ENCODE results near the gene ZYX. TPM values are rescaled to one million over a fixed set of nuclear protein-coding genes. Genes with fewer than 3 reads are reported as not detected.

Gene ZYX
- total and polyA plus RNA-seq, 2 of the 13 experiments (the other 11 are each of a cell fraction or from before 2014, with no cell fraction given), result 9.9 to 13.7 TPM

DNA sequence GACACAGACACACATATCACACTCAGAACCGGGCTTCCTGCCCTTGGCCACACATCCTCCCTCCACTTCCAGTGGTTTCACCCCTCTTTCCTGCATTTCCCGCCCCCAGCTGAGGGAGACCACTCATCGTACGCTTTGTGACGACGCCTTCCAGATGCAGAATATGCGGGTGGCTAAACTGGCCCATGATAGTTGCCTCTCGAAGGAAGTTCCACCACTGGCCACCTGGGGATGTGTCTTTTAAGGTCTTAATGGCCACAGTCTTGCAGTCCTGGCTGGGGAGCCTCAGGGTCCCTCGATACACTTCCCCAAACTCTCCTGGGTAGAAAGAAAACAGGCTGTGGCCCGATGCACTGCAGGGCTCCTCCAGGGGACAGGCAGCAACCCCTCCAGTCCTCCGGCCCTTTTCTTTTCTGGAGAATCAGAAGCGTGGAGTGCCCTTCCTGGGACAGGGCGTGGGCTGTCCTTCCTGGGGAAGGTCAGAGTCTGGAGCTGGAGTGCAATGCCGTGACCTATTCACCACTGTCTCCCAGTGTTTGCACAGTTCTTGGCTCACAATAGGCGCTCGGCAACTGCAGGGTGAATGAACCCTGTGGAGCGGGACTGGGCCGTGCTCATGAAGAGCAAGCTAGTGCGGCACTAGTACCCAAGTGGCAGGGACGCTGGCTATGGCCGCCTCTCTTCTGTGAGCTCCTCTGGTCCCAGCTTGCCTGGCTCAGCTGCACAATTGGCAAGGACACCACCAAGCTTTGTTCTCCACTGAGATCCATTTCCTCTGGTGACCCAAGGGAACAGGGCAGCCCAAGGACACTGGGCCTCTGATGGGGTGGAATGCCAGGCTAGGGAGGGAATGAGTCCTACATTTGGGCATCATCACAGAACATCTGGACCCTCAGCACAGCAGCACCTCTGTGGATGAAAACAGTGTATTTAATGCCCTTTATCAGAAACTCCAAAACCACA lies 14.3 kb downstream of the ZYX start (continued):
- TF ChIP-seq, protein P1, sequence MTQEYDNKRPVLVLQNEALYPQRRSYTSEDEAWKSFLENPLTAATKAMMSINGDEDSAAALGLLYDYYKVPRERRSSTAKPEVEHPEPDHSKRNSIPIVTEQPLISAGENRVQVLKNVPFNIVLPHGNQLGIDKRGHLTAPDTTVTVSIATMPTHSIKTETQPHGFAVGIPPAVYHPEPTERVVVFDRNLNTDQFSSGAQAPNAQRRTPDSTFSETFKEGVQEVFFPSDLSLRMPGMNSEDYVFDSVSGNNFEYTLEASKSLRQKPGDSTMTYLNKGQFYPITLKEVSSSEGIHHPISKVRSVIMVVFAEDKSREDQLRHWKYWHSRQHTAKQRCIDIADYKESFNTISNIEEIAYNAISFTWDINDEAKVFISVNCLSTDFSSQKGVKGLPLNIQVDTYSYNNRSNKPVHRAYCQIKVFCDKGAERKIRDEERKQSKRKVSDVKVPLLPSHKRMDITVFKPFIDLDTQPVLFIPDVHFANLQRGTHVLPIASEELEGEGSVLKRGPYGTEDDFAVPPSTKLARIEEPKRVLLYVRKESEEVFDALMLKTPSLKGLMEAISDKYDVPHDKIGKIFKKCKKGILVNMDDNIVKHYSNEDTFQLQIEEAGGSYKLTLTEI (CRISPR knock-in tag; conservative IDR thresholded peaks at IDR 0.05), result no peak
- TF ChIP-seq HNRNPUL1 (IDR thresholded peaks at IDR 0.05; ENCODE audit: low read depth, low read length), result no peak
- TF ChIP-seq ZBTB46 (CRISPR knock-in tag; IDR thresholded peaks at IDR 0.05; ENCODE audit: borderline replicate concordance), result no peak
- no peak for TF ChIP-seq CBX1 (IDR thresholded peaks at IDR 0.05; ENCODE audit: low read depth)
- TF ChIP-seq PREB (CRISPR knock-in tag; IDR thresholded peaks at IDR 0.05), result no peak
- no peak for TF ChIP-seq PTBP1 (IDR thresholded peaks at IDR 0.05; ENCODE audit: low read depth, low read length, poor library complexity, severe bottlenecking)
- TF ChIP-seq HCFC1 (IDR thresholded peaks at IDR 0.05; ENCODE audit: low read depth, low read length), result no peak
- no peak for TF ChIP-seq SETDB1 (CRISPR knock-in tag; IDR thresholded peaks at IDR 0.05; ENCODE audit: borderline replicate concordance)
- no peak for TF ChIP-seq ZSCAN9 (CRISPR knock-in tag; IDR thresholded peaks at IDR 0.05; ENCODE audit: borderline replicate concordance)
- TF ChIP-seq HIC2 (CRISPR knock-in tag; IDR thresholded peaks at IDR 0.05; ENCODE audit: low read depth), result peak; percentile 53; the same call in 1 of the 2 replicates
- no peak for TF ChIP-seq RFXANK (CRISPR knock-in tag; IDR thresholded peaks at IDR 0.05)
- no peak for TF ChIP-seq RELA (CRISPR knock-in tag; IDR thresholded peaks at IDR 0.05)
- TF ChIP-seq ZNF136 (CRISPR knock-in tag; IDR thresholded peaks at IDR 0.05; ENCODE audit: low read depth), result 0 out of 2 replicates have a peak, but pooled peaks have one; percentile 27
- TF ChIP-seq ATRX (CRISPR knock-in tag; IDR thresholded peaks at IDR 0.05; ENCODE audit: borderline replicate concordance), result no peak
- peak; percentile 69; the same call in 1 of the 2 replicates for TF ChIP-seq HINFP (CRISPR knock-in tag; IDR thresholded peaks at IDR 0.05; ENCODE audit: low read depth)
- TF ChIP-seq, protein P2, sequence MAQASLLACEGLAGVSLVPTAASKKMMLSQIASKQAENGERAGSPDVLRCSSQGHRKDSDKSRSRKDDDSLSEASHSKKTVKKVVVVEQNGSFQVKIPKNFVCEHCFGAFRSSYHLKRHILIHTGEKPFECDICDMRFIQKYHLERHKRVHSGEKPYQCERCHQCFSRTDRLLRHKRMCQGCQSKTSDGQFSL (CRISPR knock-in tag; IDR thresholded peaks at IDR 0.05), result no peak
- TF ChIP-seq AKAP8 (CRISPR knock-in tag; IDR thresholded peaks at IDR 0.05), result no peak
- TF ChIP-seq SYNCRIP (IDR thresholded peaks at IDR 0.05; ENCODE audit: insufficient read depth, low read depth, low read length), result no peak
- TF ChIP-seq HOXA5 (CRISPR knock-in tag; IDR thresholded peaks at IDR 0.05), result 0 out of 2 replicates have a peak, but pooled peaks have one; percentile 40
- TF ChIP-seq ZNF292 (CRISPR knock-in tag; IDR thresholded peaks at IDR 0.05; ENCODE audit: borderline replicate concordance, low read depth), result peak; percentile 93; the same call in 1 of the 2 replicates
- TF ChIP-seq ATF1 (CRISPR knock-in tag; IDR thresholded peaks at IDR 0.05), result no peak

Data from HepG2 (cell line).